Vagina (tissue), 2 donors: Measurements from ENCODE around the gene CELF1.

Experiments
- CTCF ChIP-seq, 3 experiments: fragments of 450-650 bp in 2 of 3; fragments of 200-600 bp in 1 of 3; sonication (generic) in 1 of 3; IDR thresholded peaks; one replicate each; pipeline ENCODE4 v1.5.1; 2017 to 2019; ENCODE audit warnings: antibody characterized with exemption in 3 of 3, mild to moderate bottlenecking in 2 of 3, moderate library complexity in 2 of 3
- POLR2AphosphoS5 ChIP-seq, 2 donors: sonication (generic); formaldehyde crosslinking; IDR thresholded peaks; one replicate each; pipeline ENCODE4 v1.9.0; 2017; ENCODE audit warnings: antibody characterized with exemption in 2 of 2, mild to moderate bottlenecking in 2 of 2, low read depth in 1 of 2; ENCODE audit not compliant: insufficient read depth in 1 of 2

GRCh38 chr11:47595967-47596366 lies 43.0 kb upstream of the CELF1 start:
- no peak for TF ChIP-seq CTCF (IDR thresholded peaks at IDR 0.05)
- no peak for TF ChIP-seq POLR2AphosphoS5 (IDR thresholded peaks at IDR 0.05; ENCODE audit: insufficient read depth in 1 of 2, low read depth in 1 of 2)
